ENCODE measurements around the gene GOLGA6C.
"Not testable (repeated sequence)": the region's sequence is repeated elsewhere in the genome, so short reads cannot be mapped to it uniquely, and the experiment has no call there.

The GOLGA6C gene

DNA sequence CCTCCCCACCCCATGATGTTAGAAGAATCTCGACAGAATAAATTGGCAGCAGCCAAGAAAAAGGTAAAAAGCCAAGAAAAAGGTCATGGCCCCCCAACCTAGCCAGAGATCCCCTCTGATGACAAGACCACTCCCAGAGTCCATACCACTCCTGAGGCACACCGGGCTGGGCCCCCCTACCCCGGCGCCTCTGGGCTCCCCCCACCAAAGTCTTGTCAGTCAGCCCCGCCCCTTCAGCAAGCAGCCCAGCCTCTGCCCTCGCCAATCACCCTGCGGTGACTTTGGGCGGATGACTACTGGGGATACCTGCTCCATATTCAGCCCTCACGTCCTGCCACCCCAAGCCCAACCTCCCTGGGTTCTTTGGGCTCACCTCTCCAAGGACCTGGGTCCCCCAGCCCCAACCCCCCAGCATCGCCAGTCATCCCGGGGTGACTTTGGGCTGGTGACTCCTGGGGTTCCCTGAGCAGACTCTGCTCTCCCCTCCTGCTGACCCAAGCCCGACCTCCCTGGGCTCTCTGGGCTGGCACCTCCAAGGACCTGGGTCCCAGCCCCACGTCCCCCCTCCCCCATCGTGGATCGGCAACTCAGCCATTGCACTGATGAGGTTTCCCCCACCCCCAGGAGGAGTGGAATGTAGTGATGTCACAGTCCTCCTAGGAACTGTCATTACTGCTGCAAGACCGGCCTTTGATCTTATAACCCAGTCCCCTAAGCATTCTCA, 648 bp downstream of the GOLGA6C start:
- DNase-seq (ENCODE audit: low read depth): not testable (repeated sequence)

DNA sequence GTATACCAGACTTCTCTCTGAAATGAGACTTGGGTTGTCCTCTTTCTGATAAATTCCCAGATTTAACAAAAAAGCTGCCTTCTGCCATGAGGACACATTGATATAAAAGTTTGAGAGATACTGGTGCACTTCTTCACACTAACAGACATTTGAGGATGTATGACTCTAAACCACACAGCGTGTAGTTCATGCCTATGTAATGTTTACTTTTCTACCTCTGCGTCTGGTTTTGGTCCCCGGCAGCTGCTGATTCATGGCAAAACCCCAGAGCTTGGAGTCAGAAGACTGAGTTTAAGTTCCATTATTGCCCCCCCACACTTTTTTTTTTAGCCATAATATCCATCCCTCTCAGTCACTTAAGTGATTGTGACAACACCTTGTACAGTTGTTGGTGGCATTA, 1.7 kb downstream of the GOLGA6C start:
- DNase-seq (ENCODE audit: low read depth): not testable (repeated sequence)

DNA sequence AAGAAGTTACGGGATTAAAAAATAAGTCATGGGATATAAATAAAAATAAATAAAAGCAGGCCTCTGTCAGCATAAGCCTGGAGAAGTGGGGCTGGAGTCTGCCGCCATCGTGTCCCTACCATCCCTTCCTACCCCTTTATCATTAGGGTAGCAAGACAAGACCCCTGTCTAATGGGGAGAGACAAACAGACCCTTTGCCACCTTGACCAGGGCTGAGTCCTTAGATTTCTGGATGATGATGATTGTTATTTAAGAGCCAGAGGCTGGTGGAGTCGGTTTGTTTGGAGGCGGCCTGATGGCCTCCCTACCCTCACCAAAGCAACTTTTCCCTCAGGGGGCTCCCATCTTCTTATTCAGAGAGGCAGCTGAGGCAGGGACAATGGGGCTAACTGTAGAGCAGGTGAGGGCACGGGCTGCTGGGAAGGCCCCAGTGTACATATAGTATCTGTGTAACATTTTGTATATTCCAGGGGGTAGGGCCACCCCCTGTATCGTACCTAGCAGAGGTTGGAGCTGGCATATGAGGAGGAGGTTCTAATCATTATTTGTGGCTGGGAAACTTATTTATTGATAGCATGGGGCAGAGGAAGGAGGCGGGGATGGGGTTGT, 15.7 kb downstream of the GOLGA6C start:
- DNase-seq (ENCODE audit: low read depth): not testable (repeated sequence)

DNA sequence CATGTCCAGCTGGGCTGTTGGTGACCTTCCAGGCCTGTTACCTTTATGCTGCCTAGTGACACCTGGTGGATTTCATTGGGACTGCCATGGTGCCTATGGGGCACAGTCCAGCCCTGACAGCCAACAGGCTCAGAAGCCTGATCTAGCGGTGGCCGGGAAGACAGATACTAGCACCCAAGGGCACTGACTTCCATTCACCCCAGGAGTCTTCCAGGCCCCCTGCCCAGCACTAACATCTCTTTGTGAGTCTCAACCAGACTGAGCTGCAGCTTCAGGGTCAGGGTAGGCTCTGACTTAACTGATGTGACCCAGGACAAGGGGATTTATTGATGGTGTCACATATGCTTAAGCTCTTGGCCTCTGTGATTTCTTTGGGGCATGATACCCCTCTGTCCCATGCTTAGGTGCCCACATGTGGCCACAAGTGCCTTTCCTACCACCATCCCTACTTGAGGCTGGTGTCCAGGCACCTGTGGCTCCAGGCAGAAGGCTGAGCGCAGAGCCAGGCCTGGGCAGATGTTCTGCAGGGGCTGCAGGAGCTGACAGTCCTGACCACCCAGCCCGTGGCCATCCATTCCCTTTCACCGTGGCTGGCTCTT, 16.5 kb downstream of the GOLGA6C start:
- DNase-seq (ENCODE audit: low read depth): peak; percentile 26

DNA sequence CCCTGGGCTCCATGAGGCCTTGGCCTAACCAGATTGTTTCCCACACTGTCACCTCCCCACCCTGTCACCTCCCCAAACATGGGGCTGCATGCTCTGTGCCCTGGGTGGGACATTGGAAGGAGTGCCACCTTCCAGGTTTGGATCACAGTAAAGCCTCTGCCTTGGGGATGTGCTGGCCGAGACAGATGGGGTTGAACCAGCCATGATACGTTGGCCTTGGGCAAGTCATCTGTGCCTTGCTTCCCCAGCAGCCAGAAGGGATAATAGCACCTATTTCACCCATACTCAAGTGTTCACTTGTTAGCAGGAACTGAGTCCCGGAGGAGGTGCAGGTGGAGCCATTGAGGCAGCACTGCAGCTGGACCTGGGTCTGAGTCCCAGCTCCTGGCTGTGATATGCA, 17.5 kb downstream of the GOLGA6C start:
- not testable (repeated sequence) for DNase-seq (ENCODE audit: low read depth)

DNA sequence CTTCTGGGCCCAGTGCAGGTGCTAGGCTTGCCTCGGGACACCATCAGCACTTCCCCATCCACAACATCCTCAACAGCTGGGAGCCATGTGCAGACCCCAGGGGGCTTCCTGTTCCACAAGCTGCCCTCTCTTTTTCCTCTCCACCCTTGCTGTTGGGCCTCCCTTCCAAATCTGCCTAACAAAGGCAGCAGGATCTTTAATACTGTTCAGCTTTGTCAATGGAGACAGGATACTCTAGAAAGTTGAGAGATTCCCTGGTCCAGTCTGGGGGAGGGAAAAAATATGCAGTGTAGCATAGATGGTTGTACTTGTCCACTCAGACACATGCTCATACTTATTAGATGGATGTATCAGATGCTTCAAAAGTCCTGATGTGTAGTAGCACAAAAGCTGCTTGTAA, 20.4 kb downstream of the GOLGA6C start:
- not testable (repeated sequence) for DNase-seq (ENCODE audit: low read depth)

DNA sequence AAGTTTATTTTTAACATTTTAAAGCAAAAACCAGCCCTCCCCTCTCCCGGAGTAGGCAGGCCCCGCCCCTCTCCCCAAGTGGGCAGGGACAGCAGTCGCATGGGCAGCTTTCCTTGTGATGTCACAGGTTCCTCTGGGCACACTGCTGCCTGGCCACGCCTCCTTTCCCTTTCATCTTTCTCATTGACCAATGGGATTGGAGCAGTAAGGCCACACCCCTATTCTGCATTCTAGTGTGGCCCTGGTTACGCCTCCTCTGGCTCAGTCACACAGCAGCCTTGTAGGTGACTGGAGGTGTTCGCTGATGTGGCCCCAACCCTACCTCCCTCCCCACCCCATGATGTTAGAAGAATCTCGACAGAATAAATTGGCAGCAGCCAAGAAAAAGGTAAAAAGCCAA, 24.4 kb downstream of the GOLGA6C start, which contains the start of gene GOLGA6D:
TSS of gene GOLGA6D (plus strand) at position 264 of the 400 bp plus-strand sequence. CDS start at position 305, 41 bp downstream.
- not testable (repeated sequence) for DNase-seq (ENCODE audit: low read depth)

DNA sequence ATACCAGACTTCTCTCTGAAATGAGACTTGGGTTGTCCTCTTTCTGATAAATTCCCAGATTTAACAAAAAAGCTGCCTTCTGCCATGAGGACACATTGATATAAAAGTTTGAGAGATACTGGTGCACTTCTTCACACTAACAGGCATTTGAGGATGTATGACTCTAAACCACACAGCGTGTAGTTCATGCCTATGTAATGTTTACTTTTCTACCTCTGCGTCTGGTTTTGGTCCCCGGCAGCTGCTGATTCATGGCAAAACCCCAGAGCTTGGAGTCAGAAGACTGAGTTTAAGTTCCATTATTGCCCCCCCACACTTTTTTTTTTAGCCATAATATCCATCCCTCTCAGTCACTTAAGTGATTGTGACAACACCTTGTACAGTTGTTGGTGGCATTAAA, 26.0 kb downstream of the GOLGA6C start:
- not testable (repeated sequence) for DNase-seq (ENCODE audit: low read depth)

DNA sequence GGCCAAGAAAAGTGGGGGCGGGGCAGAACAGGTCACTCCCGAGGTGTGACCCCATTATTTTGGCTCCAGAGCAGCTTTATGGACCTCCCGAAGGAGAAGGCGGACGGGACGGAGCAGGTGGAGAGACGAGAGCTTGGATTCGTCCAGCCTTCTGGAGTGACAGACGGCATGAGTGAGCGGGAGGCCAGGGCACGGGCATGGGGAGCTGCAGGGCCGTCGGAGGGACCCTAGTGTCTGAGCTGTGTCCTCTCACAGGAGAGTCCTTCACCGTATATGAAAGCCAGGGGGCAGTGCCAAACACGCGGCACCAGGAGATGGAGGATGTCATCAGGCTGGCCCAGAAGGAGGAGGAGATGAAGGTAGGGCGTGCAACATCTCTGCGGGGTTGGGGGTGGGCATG, 35.5 kb downstream of the GOLGA6C start:
- not testable (repeated sequence) for DNase-seq (ENCODE audit: low read depth)

DNA sequence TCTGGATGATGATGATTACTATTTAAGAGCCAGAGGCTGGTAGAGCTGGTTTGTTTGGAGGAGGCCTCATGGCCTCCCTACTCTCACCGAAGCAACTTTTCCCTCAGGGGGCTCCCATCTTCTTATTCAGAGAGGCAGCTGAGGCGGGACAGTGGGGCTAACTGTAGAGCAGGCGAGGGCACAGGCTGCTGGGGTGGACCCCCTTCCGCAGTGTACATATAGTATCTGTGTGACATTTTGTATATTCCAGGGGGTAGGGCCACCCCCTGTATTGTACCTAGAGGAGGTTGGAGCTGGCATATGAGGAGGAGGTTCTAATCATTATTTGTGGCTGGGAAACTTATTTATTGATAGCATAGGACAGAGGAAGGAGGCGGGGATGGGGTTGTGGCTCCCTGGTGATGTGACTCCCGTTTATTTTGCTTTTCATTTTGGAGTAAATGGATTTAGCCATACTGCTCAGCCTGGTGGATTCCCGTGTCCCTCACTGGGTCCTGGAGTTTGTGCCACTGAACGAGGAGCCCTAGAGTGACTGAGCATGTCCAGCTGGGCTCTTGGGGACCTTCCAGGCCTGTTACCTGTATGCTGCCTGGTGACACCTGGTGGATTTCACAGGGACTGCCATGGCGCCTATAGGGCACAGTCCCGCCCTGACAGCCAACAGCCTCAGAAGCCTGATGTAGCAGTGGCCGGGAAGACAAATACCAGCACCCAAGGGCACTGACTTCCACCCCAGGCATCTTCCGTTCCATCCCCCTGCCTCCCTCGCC, 40.6 kb downstream of the GOLGA6C start:
- not testable (repeated sequence) for DNase-seq (ENCODE audit: low read depth)

DNA sequence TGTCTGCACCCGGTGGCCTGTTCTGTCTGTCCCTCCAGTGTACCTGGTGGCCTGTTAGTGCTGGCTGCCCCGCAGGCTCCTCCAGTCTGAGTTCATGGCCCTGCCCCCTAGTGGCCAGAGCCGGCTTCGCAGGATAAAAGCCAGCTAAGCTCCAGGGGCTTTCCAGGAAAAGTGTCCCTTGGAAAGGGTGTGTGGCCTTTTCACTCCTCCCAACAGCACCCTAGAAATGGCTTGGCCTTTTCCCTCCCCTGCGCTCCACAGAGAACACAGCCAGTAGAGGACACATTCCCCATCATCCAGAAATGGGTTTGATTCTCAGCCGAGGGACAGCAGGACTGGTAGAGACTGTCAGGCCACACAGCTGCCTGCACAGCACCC, 41.2 kb downstream of the GOLGA6C start:
- DNase-seq (ENCODE audit: low read depth): peak; percentile 25

DNA sequence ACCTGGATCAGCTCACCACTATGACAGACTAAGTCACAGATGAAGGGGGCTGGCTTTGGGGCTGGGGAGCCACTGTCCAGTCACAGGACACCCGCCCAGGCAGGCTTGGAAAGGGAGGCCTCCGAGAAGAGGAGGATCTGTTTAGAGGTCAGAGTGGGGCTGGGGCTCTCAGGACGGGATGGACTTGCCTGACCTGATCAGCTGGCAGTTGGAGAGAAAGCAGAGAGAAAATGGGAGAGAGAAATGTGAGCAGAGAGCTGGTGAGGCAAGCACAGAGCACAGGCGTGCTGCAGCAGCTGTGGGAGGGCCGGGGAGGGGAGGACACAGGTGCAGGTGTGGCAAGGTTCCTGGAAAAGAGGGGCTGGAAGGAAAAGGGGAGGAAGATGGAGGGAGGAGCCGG, 41.9 kb downstream of the GOLGA6C start:
- DNase-seq (ENCODE audit: low read depth): not testable (repeated sequence)

DNA sequence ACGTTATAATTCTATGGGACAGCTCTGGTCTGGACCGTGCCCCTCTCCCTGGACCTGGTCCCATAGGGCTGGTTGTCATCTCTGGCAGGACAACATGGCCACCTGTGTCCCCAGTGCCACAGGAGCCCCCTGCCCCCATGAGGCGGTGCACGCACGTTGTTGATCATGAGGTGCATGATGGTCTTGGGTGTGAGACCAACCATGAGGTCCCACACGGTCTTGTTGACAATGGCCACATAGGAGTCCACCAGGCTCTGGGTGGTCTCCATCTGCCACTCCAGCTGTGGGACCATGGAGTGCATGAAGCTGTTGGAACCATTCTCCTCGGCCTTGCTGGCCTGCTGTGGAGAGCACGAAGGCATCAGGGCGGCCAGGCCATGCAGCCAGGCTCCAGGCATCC, 44.2 kb downstream of the GOLGA6C start:
- DNase-seq (ENCODE audit: low read depth): no peak

DNA sequence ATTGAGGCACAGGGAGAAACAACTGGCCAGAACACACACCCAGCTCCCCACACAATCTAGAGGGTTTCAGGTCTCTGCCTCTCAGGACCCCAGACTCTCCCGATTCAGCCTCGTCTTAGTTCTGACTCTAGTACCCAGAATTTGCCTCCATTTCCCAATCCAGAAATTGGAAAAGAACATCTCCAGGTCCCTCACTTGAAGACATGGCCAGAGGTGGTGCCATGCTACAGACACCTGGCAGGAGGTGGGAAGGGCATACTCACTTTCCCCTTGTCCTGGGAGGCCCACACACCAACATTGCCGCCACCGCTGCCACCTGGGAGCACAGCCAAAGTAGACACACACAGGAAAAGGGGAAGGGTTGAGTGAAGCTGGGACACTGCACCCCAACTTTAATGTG, 44.6 kb downstream of the GOLGA6C start:
- not testable (repeated sequence) for DNase-seq (ENCODE audit: low read depth)

DNA sequence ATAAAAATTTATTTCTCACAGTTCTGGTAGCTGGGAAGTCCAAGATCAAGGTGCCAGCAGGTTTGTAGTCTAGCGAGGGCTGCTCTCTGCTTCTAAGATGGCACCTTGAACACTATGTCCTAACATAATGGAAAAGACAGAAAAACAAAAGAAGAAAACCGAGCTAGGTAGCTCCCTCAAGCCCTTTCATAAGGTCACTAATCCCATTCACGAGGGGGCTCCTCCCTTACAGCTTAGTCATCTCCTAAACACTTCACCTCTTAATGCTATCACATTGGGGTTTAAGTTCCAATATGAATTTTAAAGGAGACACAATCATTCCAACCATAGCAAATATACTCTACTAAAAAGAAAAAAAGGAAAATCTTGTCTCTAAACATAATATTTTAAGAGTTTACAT, 48.1 kb downstream of the GOLGA6C start:
- no peak for DNase-seq (ENCODE audit: low read depth)

DNA sequence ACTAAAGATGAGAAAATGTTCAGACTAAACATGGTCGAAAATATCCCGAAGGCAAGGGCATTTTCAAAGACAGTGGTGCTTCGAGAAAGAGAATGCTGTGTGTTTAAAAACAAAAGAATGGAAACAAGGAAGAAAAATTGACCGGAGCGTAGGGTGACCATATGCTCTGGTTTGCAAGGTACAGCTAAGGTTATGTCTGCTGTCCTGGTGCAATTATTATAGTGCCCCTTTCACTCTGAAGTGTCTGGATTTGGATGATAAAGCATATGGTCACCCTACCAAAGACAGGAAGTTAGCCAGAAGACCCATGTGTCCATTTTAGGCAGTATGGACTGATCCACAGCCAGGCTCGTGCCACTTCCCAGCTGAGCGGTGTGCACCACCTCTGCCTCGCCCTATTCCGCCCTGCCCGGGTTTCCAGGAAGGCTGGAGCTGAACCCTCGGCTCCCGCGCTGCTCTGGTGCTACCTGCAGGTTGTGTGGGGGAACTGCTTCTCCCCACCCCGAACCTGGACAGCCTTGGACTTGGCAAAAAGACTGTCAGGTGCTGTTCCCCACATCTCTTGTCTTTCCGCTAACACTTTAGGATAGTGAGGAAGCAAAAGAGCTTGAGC, 49.8 kb downstream of the GOLGA6C start:
- DNase-seq (ENCODE audit: low read depth): no peak

DNA sequence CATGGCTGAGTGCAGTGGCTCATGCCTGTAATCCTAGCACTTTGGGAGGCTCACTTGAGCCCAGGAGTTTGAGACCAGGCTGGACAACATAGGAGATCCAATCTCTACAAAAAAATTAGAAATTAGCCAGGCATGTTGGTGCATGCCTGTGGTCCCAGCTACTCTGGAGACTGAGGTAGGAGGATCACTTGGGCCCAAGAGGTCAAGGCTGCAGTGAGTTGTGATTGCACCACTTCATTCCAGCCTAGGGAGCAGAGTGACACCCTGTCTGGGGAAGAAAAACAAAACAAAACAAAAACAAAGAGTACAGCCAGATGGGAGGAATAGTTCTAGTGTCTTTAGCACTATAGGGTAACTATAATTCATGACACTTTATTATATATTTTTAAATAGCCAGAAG, 51.6 kb downstream of the GOLGA6C start:
- DNase-seq (ENCODE audit: low read depth): no peak

DNA sequence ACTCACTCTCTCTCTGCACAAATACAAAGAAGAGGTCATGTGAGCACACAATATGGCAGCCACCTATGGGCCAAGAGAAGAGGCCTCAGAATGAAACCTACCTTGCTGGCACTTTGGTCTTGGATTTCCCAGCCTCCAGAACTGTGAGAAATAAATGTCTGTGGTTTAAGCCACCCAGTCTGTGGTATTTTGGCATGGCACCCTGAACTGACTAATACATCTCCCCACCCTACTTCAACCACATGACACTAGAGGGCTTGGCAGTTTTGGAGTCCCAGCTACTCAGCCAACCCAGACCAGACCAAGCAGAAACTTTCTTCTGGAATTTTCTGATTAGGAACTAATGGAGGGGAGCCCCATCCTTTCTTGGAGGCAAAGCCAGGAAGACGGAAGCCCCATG, 54.4 kb downstream of the GOLGA6C start:
- DNase-seq (ENCODE audit: low read depth): not testable (repeated sequence)

DNA sequence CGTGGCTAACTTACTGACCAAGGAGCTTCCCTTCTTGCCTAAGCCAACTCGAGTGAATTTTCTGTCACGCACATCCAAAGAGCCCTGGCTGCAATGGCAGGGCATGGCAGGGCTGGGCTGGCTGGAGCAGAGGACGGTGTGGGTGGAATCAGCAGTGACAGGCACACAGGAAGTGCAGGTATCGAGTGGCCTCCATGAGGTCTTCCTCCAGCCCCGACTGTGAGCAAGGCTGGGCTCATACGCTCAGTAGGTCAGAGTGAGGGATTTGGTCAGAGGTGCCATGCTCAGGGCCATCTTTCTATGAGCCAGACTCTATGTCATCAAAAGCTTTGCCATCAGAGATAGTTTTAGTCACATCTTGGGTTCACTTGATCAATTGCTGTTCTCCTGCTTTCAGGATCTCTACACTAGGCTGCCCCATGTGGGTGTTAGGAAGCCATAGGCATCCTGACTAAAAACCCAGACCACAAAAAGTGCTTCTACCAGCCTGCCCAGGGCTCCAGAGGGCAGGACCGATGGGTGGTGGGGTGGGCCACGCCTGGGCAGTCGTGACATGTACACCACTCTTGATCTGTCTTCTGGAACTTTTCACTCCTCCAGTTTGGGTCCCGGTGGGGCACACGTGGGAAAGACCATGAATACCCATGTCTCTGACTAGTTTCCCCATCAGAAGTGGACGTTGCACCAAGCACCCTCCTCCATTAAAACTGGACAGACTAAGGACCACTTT, 55.1 kb downstream of the GOLGA6C start:
- DNase-seq (ENCODE audit: low read depth): no peak

DNA sequence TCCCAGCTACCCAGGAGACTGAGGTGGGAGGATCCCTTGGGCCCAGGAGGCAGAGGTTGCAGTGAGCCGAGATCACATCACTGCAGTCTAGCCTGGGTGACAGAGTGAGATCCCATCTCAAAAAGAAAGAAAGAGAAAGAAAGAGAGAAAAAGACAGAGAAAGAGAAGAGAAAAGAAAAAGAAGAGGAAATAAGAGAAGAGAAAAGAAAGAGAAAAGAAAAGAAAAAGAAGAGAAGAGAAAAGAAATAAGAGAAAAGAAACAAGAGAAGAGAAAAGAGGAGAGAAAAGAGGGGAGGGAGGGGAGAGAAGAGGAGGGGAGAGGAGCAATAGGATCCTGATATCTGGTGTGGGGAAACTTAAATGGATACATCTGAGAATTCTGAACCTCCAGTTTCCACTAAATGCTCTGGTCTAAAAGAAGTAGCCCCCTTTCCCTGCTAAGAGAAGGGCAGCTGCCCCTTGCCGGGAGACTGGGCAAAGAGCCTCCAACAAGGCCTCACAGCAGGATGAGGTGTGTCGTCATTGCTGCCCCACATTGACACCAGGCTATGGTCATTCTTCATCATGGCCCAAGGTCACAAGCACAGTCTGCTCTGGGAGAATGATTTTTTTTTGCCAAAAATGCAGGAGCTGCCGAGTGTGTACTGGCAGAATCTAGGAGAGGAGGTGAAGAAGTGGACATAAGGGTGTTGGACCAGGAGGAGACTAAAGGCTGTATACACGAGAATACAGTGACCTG, 56.6 kb downstream of the GOLGA6C start:
- DNase-seq (ENCODE audit: low read depth): no peak

All from activated T-helper 1 cell treated with Interleukin-2 at 50 U/mL for 16 hours (primary cell).